Thyroid gland (tissue), 4 donors: ENCODE data around the gene POU2AF2.

Experiments used
- POLR2A ChIP-seq, 2 donors: fragments of 450-650 bp; IDR thresholded peaks; one replicate each; pipeline ENCODE4 v1.6.1; 2017; ENCODE audit warnings: antibody characterized with exemption in 2 of 2, mild to moderate bottlenecking in 2 of 2, moderate library complexity in 1 of 2
- TF ChIP-seq, protein P1 (sequence below), 6 experiments: fragments of 200-600 bp in 3 of 6; fragments of 450-650 bp in 3 of 6; sonication (generic) in 3 of 6; IDR thresholded peaks; one replicate each; pipeline ENCODE4 v1.5.1; 2016 to 2019; ENCODE audit warnings: antibody characterized with exemption in 6 of 6, mild to moderate bottlenecking in 2 of 6, inconsistent platforms in 1 of 6, moderate library complexity in 1 of 6

- TF ChIP-seq, protein P1, sequence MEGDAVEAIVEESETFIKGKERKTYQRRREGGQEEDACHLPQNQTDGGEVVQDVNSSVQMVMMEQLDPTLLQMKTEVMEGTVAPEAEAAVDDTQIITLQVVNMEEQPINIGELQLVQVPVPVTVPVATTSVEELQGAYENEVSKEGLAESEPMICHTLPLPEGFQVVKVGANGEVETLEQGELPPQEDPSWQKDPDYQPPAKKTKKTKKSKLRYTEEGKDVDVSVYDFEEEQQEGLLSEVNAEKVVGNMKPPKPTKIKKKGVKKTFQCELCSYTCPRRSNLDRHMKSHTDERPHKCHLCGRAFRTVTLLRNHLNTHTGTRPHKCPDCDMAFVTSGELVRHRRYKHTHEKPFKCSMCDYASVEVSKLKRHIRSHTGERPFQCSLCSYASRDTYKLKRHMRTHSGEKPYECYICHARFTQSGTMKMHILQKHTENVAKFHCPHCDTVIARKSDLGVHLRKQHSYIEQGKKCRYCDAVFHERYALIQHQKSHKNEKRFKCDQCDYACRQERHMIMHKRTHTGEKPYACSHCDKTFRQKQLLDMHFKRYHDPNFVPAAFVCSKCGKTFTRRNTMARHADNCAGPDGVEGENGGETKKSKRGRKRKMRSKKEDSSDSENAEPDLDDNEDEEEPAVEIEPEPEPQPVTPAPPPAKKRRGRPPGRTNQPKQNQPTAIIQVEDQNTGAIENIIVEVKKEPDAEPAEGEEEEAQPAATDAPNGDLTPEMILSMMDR (IDR thresholded peaks at IDR 0.05) = no peak
- no peak for TF ChIP-seq POLR2A (IDR thresholded peaks at IDR 0.05)
Observed at GRCh38 chr11:111264646-111265045, 19.1 kb downstream of the POU2AF2 start.
